Astrocyte (in vitro differentiated cells and primary cell): ENCODE measurements around the gene KIAA1328. TPM values are rescaled to one million over a fixed set of nuclear protein-coding genes. Genes with fewer than 3 reads are reported as not detected.

ENCODE experiments used
- DNase-seq: peaks from one replicate; pipeline ENCODE4 v3.0.0-alpha.2; 2010; ENCODE audit warnings: low read depth
- FAIRE-seq: peaks from 2 replicates; lab custom pipeline; 2011; peaks lifted over from hg19 to GRCh38; lab: Jason Lieb, UNC
- H2AFZ ChIP-seq: 2 replicates; pipeline ENCODE4 v1.6.0; 2012; ENCODE audit warnings: low read depth, low read length, inconsistent platforms
- H3K27ac ChIP-seq: 2 replicates; pipeline ENCODE4 v1.5.1; 2011; ENCODE audit warnings: low read depth, low read length, inconsistent platforms
- H3K27me3 ChIP-seq: 2 replicates; pipeline ENCODE4 v1.6.0; 2011; ENCODE audit warnings: low read length, inconsistent platforms; ENCODE audit not compliant: insufficient read depth
- H3K36me3 ChIP-seq: 2 replicates; pipeline ENCODE4 v1.5.1; 2011; ENCODE audit warnings: low read length, inconsistent platforms; ENCODE audit not compliant: insufficient read depth
- H3K4me1 ChIP-seq: 2 replicates; pipeline ENCODE4 v1.5.1; 2011; ENCODE audit warnings: low read length, inconsistent platforms; ENCODE audit not compliant: insufficient read depth
- H3K4me2 ChIP-seq: 2 replicates; pipeline ENCODE4 v1.6.0; 2012; ENCODE audit warnings: low read length, inconsistent platforms
- H3K4me3 ChIP-seq: 2 replicates; pipeline ENCODE4 v1.5.1; 2011; ENCODE audit warnings: low read depth, mild to moderate bottlenecking, low read length, inconsistent platforms; ENCODE audit not compliant: insufficient read depth
- H3K79me2 ChIP-seq: 2 replicates; pipeline ENCODE4 v1.6.0; 2012; ENCODE audit warnings: mild to moderate bottlenecking, low read length, inconsistent platforms; ENCODE audit not compliant: insufficient read depth
- H3K9ac ChIP-seq: 2 replicates; pipeline ENCODE4 v1.6.0; 2012; ENCODE audit warnings: mild to moderate bottlenecking, low read length, inconsistent platforms
- H3K9me3 ChIP-seq: 2 replicates; pipeline ENCODE4 v1.5.1; 2012; ENCODE audit warnings: low read depth, mild to moderate bottlenecking, low read length, inconsistent platforms; ENCODE audit not compliant: insufficient read depth
- H4K20me1 ChIP-seq: 2 replicates; pipeline ENCODE4 v1.6.0; 2012; ENCODE audit warnings: low read length, inconsistent platforms; ENCODE audit not compliant: insufficient read depth
- H3K27ac Mint-ChIP-seq: one replicate; pipeline ENCODE4 v1.8.0; 2021; ENCODE audit warnings: mild to moderate bottlenecking, mixed read lengths; ENCODE audit not compliant: unreplicated experiment
- H3K27me3 Mint-ChIP-seq: one replicate; pipeline ENCODE4 v1.8.0; 2021; ENCODE audit warnings: low read depth, mixed read lengths; ENCODE audit not compliant: unreplicated experiment
- H3K36me3 Mint-ChIP-seq: one replicate; pipeline ENCODE4 v1.8.0; 2021; ENCODE audit warnings: low read depth, mixed read lengths; ENCODE audit not compliant: unreplicated experiment
- H3K4me1 Mint-ChIP-seq: one replicate; pipeline ENCODE4 v1.8.0; 2021; ENCODE audit warnings: low read depth, mixed read lengths; ENCODE audit not compliant: unreplicated experiment
- H3K4me3 Mint-ChIP-seq: one replicate; pipeline ENCODE4 v1.8.0; 2021; ENCODE audit warnings: mild to moderate bottlenecking, moderate library complexity, mixed read lengths; ENCODE audit not compliant: unreplicated experiment
- H3K9me3 Mint-ChIP-seq: one replicate; pipeline ENCODE4 v1.8.0; 2021; ENCODE audit warnings: mild to moderate bottlenecking, mixed read lengths; ENCODE audit not compliant: unreplicated experiment
- EZH2 ChIP-seq: IDR thresholded peaks from 2 replicates; pipeline ENCODE4 v1.6.1; 2012; ENCODE audit warnings: mild to moderate bottlenecking, low read length, inconsistent platforms; ENCODE audit not compliant: insufficient read depth
- total RNA-seq: library from RNA; stranded (reverse); gene quantifications from 2 replicates; pipeline ENCODE4 v1.2.1, GENCODE V29; 2021
- TF ChIP-seq, protein P1 (sequence below): IDR thresholded peaks from 2 replicates; pipeline ENCODE4 v1.5.1; 2011; ENCODE audit warnings: low read depth, mild to moderate bottlenecking, inconsistent platforms, low read length, moderate library complexity; ENCODE audit not compliant: insufficient read depth

KIAA1328 gene
- total RNA-seq, 1 donor from 2014 or later = 3.7 TPM

DNA sequence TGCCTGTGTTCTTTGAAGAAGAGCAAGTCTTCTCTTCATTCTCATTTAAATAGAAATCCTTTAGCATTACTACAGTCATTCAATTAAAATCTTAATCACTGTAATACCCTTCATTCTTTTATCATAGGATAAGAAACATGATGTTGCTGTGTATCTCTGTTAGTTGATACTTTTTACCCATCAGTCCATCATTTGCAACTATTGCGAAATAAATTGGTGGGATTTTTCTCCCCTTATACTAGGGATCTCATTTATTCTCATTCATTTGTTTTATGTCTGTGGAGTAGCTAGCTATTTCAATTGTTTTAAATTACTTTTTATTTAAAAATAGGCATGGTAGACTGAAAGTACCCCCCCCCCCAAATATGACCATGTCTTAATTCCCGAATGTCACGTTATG lies 235.3 kb downstream of the KIAA1328 start:
- FAIRE-seq = no peak
- no peaks in the 10 kb centered on the region for H3K79me2 ChIP-seq
- H3K36me3 Mint-ChIP-seq = peaks cover 2% of the 10 kb centered on the region
- no peaks in the 10 kb centered on the region for H3K9me3 ChIP-seq
- H4K20me1 ChIP-seq = no peaks in the 10 kb centered on the region
- no peaks in the 10 kb centered on the region for H3K4me1 ChIP-seq
- no peak overlapping the region for H3K4me2 ChIP-seq
- H2AFZ ChIP-seq = no peak overlapping the region
- no peaks in the 10 kb centered on the region for H3K27me3 ChIP-seq
- H3K36me3 ChIP-seq = no peaks in the 10 kb centered on the region
- no peaks in the 10 kb centered on the region for H3K9me3 Mint-ChIP-seq
- no peak overlapping the region for H3K27ac Mint-ChIP-seq
- DNase-seq = no peak
- H3K9ac ChIP-seq = no peak overlapping the region
- H3K4me3 Mint-ChIP-seq = no peak overlapping the region
- no peak overlapping the region for H3K4me3 ChIP-seq
- H3K27me3 Mint-ChIP-seq = no peaks in the 10 kb centered on the region
- no peak overlapping the region for H3K27ac ChIP-seq
- TF ChIP-seq EZH2 = no peak
- TF ChIP-seq, protein P1, sequence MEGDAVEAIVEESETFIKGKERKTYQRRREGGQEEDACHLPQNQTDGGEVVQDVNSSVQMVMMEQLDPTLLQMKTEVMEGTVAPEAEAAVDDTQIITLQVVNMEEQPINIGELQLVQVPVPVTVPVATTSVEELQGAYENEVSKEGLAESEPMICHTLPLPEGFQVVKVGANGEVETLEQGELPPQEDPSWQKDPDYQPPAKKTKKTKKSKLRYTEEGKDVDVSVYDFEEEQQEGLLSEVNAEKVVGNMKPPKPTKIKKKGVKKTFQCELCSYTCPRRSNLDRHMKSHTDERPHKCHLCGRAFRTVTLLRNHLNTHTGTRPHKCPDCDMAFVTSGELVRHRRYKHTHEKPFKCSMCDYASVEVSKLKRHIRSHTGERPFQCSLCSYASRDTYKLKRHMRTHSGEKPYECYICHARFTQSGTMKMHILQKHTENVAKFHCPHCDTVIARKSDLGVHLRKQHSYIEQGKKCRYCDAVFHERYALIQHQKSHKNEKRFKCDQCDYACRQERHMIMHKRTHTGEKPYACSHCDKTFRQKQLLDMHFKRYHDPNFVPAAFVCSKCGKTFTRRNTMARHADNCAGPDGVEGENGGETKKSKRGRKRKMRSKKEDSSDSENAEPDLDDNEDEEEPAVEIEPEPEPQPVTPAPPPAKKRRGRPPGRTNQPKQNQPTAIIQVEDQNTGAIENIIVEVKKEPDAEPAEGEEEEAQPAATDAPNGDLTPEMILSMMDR = no peak
- no peaks in the 10 kb centered on the region for H3K4me1 Mint-ChIP-seq

DNA sequence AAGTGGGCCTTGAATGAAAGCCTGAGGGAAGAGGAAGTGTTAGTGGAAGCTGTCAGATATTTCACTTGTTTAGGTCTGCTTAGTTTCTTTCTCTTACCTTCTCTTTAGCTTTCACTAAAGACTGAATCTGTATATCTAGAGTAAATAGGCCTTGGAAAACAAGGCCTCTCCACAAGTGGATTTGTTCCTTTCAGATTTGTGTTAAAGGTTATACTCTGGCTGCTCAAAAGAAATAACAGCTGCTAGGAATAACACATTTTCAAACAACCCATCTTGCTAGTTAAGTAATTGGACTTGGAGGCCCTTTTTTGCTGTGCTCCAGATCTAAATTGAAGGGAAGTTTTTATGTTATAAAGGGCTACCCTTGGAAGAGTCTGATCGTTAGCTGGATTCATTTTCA lies 236.3 kb downstream of the KIAA1328 start:
- no peak for FAIRE-seq

DNA sequence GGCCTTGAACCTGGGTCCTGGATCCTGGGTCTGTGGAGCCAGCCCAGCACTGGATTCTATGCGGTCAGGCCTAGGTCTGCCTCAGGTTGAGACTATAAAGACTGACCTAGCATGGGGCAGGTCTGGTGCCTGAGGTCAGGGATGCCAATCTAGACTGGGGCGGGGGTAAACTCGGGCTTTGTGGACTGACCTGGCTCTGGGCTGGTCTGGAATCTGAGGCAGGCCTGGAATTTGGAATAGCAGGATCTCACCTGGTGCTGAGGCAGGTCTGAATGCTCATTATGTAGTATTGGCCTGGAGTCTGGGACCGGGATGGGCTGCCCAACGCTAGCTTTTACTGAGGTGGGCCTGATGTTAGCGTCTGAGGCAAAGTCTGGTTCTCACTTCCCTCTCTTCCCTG lies 256.0 kb downstream of the KIAA1328 start:
- no peaks in the 10 kb centered on the region for H3K4me1 ChIP-seq
- FAIRE-seq (no peak), DNase-seq (no peak)
- H3K27me3 ChIP-seq = no peaks in the 10 kb centered on the region
- H3K9me3 ChIP-seq = no peaks in the 10 kb centered on the region
- no peaks in the 10 kb centered on the region for H3K36me3 Mint-ChIP-seq
- TF ChIP-seq, protein P1 = no peak
- TF ChIP-seq EZH2 = no peak
- no peak overlapping the region for H3K9ac ChIP-seq
- H3K4me1 Mint-ChIP-seq = no peaks in the 10 kb centered on the region
- no peak overlapping the region for H2AFZ ChIP-seq
- no peaks in the 10 kb centered on the region for H3K27me3 Mint-ChIP-seq
- no peak overlapping the region for H3K27ac ChIP-seq
- H4K20me1 ChIP-seq = no peaks in the 10 kb centered on the region
- no peaks in the 10 kb centered on the region for H3K9me3 Mint-ChIP-seq
- H3K79me2 ChIP-seq = no peaks in the 10 kb centered on the region
- H3K4me2 ChIP-seq = no peak overlapping the region
- H3K27ac Mint-ChIP-seq = no peak overlapping the region
- no peak overlapping the region for H3K4me3 Mint-ChIP-seq
- no peak overlapping the region for H3K4me3 ChIP-seq
- no peaks in the 10 kb centered on the region for H3K36me3 ChIP-seq

More for the DNA sequence above, 236.3 kb downstream of the KIAA1328 start:
- Histone ChIP-seq H3K4me3 (no peak overlapping the region), H3K9me3 (no peaks in the 10 kb centered on the region), H3K27me3 (no peaks in the 10 kb centered on the region), H3K4me2 (no peak overlapping the region), H3K79me2 (no peaks in the 10 kb centered on the region), H4K20me1 (no peaks in the 10 kb centered on the region), H2AFZ (no peak overlapping the region), H3K4me1 (no peaks in the 10 kb centered on the region), H3K27ac (no peak overlapping the region), H3K9ac (no peak overlapping the region), H3K36me3 (no peaks in the 10 kb centered on the region)
- no peak overlapping the region for H3K4me3 Mint-ChIP-seq
- no peaks in the 10 kb centered on the region for H3K4me1 Mint-ChIP-seq
- H3K27ac Mint-ChIP-seq = no peak overlapping the region
- H3K9me3 Mint-ChIP-seq = no peaks in the 10 kb centered on the region
- TF ChIP-seq, protein P1 = no peak
- no peak for TF ChIP-seq EZH2
- H3K27me3 Mint-ChIP-seq = no peaks in the 10 kb centered on the region
- DNase-seq = no peak
- H3K36me3 Mint-ChIP-seq = peaks cover 2% of the 10 kb centered on the region
